HG02571 (cell line): ENCODE measurements around the gene SLC16A12.
"Not testable (repeated sequence)": the region's sequence is repeated elsewhere in the genome, so short reads cannot be mapped to it uniquely, and the experiment has no call there.

Experiments
- ATAC-seq: cut with Tn5 transposase; IDR thresholded peaks from one replicate; pipeline ENCODE4 v1.9.1; 2021; ENCODE audit warnings: mild to moderate bottlenecking, moderate library complexity; ENCODE audit not compliant: unreplicated experiment

The SLC16A12 gene

DNA sequence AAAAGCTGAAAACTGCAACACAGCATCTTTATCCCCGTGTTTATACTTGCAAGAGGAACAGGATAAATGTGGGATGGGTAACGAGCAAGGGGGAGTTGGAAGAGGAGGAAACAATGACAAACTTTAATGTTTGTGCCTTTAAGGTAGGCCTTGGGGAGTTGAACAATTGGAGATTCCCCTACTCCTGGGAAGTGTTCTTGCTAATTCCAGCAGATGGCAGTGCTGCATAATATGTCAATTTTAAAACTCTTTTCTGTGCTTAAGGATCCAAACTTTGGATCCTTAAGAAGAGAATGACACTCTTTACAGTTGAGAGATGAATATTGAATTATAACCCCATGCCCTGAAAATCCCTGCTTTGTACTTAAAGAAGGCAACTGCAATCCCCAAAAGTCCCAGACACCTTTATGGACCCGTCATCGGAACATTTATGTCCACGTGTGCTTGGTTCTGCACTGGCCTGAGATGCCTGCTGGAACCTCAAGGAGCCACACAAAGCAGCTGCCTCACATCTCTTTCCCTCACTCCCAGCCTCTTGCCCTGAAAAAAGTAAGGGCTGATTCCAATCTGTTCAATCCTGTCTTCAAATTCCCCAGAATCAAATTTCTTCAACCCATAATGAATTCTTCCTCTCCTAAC is 109.0 kb downstream of the SLC16A12 start:
- no peak for ATAC-seq

- no peak for ATAC-seq
These were observed 110.4 kb downstream of the SLC16A12 start for GRCh38 chr10:89425000-89425399.

DNA sequence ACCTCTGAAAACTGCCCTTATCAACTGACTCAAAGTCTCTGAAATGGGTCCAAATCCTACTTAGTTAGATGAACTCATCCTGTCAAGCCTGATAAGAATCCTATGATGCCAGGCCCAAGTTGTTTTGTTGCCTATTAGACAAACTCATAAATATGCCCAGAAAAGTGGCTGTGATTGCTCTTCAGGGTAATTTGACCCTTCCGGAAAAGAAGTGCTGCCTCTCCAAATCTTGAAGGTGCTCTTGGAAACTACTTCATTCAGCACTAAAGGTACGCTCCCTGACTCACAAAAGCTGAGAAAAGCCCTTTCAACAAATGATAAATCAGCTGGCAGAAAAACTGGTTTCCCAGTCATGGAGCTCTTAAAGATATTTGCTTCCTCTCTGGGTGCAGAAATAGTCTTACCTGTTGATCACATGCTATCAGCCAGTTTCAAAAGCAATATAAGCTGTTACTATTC is 114.3 kb downstream of the SLC16A12 start:
- ATAC-seq: no peak

DNA sequence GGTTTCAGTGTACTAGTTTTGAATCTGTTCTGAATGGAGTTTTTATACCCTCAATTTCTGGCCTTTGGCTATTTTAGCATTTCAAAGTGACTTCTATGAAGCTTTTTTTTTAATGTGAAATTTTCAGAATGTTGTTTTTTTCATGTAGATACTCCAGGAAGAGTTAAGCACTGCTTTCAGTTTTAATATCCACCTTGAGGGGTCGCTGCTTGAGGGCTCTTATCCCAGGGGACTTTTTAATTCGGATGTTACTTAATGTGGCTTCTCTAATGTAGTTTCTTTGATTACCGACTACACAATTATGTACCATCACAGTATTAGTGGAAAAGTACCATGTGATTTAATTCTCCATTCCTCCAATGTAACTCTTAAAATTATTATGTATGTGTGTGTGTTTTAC is 115.8 kb downstream of the SLC16A12 start:
- no peak for ATAC-seq

GRCh38 chr10:89416465-89416864 is 118.9 kb downstream of the SLC16A12 start:
- no peak for ATAC-seq

- peak; percentile 35 for ATAC-seq
These were observed 120.2 kb downstream of the SLC16A12 start for GRCh38 chr10:89414879-89415821.

DNA sequence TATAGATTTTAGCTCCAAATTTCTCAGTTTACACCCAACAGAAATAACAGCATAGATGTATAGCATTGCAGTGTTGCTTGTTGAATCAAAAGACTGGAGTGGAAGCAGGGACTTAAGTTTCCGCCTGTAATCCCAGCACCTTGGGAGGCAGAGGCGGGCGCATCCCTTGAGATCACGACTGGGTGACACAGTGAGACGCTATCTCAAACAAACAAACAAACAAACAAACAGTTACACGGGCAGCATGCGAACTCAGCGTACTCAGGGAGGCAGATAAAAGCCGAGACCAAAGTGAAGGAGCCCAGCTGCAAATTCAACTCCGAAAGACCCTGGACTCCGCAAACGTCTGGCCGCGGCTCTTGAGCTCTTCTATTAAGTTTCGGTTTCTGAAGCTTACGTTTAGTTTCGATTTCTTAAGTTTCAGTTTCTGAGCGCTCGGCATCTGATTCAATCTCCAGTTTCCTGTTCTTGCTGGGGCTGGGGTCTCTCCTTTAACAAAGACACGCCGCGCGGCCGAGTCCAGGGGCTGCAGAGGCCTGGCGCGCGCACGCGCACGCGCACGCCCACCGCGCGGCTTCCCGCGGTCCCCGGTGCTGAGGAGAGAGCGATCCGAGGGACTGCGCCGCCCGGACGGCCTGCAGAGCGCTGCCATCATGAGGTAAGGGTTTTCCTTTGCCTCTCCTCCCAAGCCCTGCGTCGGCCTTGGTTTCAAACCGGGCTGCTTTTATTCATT is 121.1 kb downstream of the SLC16A12 start, which contains the start of gene IFIT5:
TSS of gene IFIT5 (plus strand) at position 423 of the 733 bp plus-strand sequence. CDS start at position 654, 231 bp downstream.
- ATAC-seq: peak; percentile 80

DNA sequence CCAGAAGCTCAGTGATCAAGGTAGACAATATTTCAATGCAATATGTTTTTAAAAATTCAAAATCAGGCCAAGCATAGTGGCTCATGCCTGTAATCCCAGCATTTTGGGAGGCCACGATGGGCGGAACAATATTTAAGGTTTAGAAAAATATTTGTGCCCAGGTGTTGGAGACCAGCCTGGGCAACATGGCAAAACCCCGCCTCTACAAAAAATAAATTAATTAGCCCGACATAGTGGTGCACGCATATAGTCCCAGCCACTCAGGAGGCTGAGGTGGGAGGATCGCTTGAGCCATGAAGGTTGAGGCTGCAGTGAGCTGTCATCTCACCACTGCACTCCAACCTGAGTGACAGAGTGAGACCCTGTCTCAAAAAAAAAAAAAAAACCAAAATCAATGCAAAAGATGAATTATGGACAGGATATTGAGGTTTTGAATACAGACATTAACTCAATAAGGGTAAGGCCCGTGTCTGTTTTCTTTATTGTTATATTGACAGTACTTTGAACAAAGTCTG is 121.9 kb downstream of the SLC16A12 start:
- no peak for ATAC-seq

DNA sequence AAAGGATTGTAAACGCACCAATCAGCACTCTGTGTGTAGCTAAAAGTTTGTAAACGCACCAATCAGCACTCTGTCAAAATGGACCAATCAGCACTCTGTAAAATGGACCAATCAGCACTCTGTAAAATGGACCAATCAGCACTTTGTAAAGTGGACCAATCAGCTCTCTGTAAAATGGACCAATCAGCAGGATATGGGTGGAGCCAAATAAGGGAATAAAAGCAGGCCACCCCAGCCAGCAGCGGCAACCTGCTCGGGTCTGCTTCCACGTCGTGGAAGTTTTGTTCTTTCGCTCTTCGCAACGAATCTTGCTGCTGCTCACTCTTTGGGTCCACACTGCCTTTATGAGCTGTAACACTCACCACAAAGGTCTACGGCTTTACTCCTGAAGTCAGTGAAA is 123.1 kb downstream of the SLC16A12 start:
- not testable (repeated sequence) for ATAC-seq

DNA sequence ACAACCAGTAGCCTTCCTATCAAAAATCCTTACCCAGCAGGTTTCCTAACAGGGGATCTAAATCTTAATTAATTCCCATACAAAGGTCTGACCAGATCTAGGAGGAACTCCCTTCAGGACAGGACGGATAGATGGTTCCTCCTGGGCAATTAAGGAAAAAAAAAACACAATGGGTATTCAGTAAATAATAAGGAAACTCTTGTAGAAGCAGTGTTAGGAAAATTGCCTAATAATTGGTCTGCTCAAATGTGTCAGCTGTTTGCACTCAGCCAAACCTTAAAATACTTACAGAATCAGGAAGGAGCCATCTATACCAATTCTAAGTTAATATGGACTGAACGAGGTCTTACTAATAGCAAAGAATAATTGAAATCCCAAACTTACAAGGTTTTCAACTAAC is 124.3 kb downstream of the SLC16A12 start:
- not testable (repeated sequence) for ATAC-seq

GRCh38 chr10:89410551-89410950 is 124.8 kb downstream of the SLC16A12 start:
- not testable (repeated sequence) for ATAC-seq

GRCh38 chr10:89409282-89409681 is 126.1 kb downstream of the SLC16A12 start:
- ATAC-seq: not testable (repeated sequence)

GRCh38 chr10:89407792-89408191 is 127.6 kb downstream of the SLC16A12 start:
- not testable (repeated sequence) for ATAC-seq

- ATAC-seq: not testable (repeated sequence)
These were observed 129.2 kb downstream of the SLC16A12 start for GRCh38 chr10:89406178-89406577.

GRCh38 chr10:89404104-89405047 is 131.0 kb downstream of the SLC16A12 start:
- no peak for ATAC-seq

DNA sequence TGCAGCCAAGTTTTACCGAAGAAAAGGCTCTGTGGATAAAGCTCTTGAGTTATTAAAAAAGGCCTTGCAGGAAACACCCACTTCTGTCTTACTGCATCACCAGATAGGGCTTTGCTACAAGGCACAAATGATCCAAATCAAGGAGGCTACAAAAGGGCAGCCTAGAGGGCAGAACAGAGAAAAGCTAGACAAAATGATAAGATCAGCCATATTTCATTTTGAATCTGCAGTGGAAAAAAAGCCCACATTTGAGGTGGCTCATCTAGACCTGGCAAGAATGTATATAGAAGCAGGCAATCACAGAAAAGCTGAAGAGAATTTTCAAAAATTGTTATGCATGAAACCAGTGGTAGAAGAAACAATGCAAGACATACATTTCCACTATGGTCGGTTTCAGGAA is 132.4 kb downstream of the SLC16A12 start:
- ATAC-seq: no peak

- no peak for ATAC-seq
These were observed 135.4 kb downstream of the SLC16A12 start for GRCh38 chr10:89399956-89400355.

DNA sequence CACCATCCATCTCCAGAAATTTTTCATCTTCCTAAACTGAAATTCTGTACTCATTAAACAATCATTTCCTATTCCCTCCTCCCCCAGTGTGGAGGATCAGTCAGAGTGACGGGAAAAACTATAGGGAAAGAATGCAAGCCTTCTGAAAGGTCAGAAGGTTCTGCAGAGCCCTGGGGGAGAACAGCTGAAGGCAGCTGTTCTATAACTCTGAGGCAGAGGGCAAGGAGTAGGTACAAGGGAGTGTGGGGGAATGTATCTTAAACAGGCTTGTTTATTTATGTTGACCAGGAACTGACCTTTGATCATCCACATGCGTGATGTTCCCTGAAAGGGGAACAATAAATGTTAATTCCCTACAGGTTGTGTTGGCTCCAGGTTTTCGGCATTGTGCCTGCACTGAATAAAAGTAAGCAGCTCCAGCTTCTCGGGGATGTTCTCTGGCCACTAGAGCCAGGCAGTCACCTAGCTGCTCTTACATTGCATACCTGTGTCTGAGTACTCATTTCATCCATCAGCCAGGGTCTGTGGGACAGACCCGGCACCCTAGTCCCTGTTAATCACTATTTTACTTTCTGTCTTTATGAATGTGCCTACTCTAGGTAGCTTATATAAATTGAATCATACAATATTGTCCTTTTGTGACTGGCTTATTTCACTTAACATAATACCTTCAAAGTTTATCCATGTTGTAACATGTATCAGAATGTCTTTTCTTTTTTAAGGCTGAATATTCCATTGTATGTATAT is 137.2 kb downstream of the SLC16A12 start:
- ATAC-seq: no peak

DNA sequence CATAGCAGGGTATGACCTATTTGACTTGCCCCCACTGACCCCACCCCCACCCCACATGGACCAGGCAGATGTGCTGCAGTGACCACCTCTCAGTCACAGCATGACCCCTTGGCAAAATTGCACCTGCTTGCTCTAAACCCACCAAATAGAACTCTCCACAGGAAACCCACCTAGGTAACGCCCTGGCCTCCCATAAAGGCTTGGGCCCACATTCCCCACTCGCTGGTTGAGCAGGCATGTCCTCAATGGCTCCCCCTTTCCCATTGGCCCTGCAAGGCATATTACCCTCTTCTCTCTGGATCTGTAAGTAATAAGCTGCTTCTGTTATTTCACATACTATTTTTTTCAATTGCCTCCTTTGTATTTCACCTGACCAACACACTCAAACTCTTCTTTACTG is 140.3 kb downstream of the SLC16A12 start:
- no peak for ATAC-seq
